ENCODE measurements around the gene ACKR4. TPM values are rescaled to one million over a fixed set of nuclear protein-coding genes. Genes with fewer than 3 reads are reported as not detected.

ACKR4 gene
- total and polyA plus RNA-seq, 2 of the 8 experiments (the other 6 are each of a cell fraction or from before 2014, with no cell fraction given), result not detected

- Histone ChIP-seq H3K36me3 (ENCODE audit: control insufficient read depth in 2 of 4, insufficient read depth in 4 of 4, low read length in 3 of 4) (peaks cover 0 to 2% (median 0%) of the 10 kb centered on the region in 4 experiments; a peak in 2 of 8 replicates), H4K20me1 (replicated peaks in 1 of 2; ENCODE audit: control insufficient read depth in 1 of 2, insufficient read depth in 2 of 2, low read length in 2 of 2) (no peaks in the 10 kb centered on the region), H2AFZ (ENCODE audit: low read length) (no peak overlapping the region), H2AK5ac (ENCODE audit: low read depth, low read length) (no peak overlapping the region), H3K14ac (ENCODE audit: insufficient read length) (no peak overlapping the region), H3K56ac (replicated peaks; ENCODE audit: insufficient read length, low read depth, low read length) (no peak overlapping the region), H4K8ac (ENCODE audit: extremely low read depth, insufficient read depth, low read length) (no peak overlapping the region), H3K23me2 (ENCODE audit: low read depth, low read length) (no peaks in the 10 kb centered on the region), H3K23ac (ENCODE audit: insufficient read length) (no peak overlapping the region), H3K9me3 (ENCODE audit: insufficient read depth in 2 of 2, low read depth in 1 of 2, low read length in 1 of 2) (no peaks in the 10 kb centered on the region; a peak in 1 of 4 replicates), H2BK20ac (ENCODE audit: low read length) (no peak overlapping the region), H3K4me3 (ENCODE audit: extremely low read depth in 1 of 4, insufficient read depth in 2 of 4, low read depth in 3 of 4, low read length in 4 of 4) (no peak overlapping the region), H2BK5ac (ENCODE audit: low read depth, low read length) (no peak overlapping the region), H3K9ac (replicated peaks in 1 of 4; ENCODE audit: extremely low read depth in 1 of 4, low read depth in 3 of 4, low read length in 3 of 4) (no peak overlapping the region), H4K5ac (ENCODE audit: insufficient read length, low read depth, low read length) (no peak overlapping the region), H3K4me2 (ENCODE audit: insufficient read depth in 1 of 2, low read depth in 2 of 2, low read length in 2 of 2) (no peak overlapping the region), H3K79me1 (ENCODE audit: low read depth, low read length) (no peaks in the 10 kb centered on the region), H3K4ac (replicated peaks; ENCODE audit: insufficient read length, low read depth, low read length) (no peak overlapping the region), H2BK120ac (replicated peaks; ENCODE audit: low read depth, low read length) (no peak overlapping the region), H3K27me3 (replicated peaks in 1 of 4; ENCODE audit: control insufficient read depth in 3 of 4, extremely low read depth in 1 of 4, insufficient read depth in 3 of 4, low read length in 3 of 4) (no peaks in the 10 kb centered on the region), H3K79me2 (ENCODE audit: control insufficient read depth in 1 of 2, insufficient read depth in 2 of 2, low read length in 2 of 2) (no peaks in the 10 kb centered on the region), H2BK12ac (ENCODE audit: low read depth, low read length) (no peak overlapping the region), H4K91ac (replicated peaks; ENCODE audit: insufficient read length, low read length) (no peak overlapping the region), H3K18ac (ENCODE audit: extremely low read depth, low read length) (no peak overlapping the region), H3K27ac (ENCODE audit: low read depth, low read length) (no peak overlapping the region), H2BK15ac (ENCODE audit: low read length) (no peak overlapping the region), H3K4me1 (replicated peaks in 1 of 4; ENCODE audit: control insufficient read depth in 3 of 4, insufficient read depth in 4 of 4, low read length in 3 of 4) (no peaks in the 10 kb centered on the region)
- no peak for FAIRE-seq
- no peak for DNase-seq (ENCODE audit: low read depth in 1 of 2, low spot score in 2 of 2)
- CTCF ChIA-PET (ENCODE audit: partially characterized antibody), result interaction anchor here (0.8 kb wide), 1 partner anchor 11 kb away, joined by 3 read pairs; no protein-coding TSS in a partner anchor
- TF ChIP-seq CHD1 (IDR thresholded peaks at IDR 0.05; ENCODE audit: low read depth, low read length) (no peak), YY1 (IDR thresholded peaks at IDR 0.05; ENCODE audit: low read depth, low read length) (no peak), EP300 (IDR thresholded peaks at IDR 0.05; ENCODE audit: borderline replicate concordance in 1 of 2, low read depth in 2 of 2, low read length in 2 of 2) (no peak), SRF (IDR thresholded peaks at IDR 0.05; ENCODE audit: low read depth, low read length) (no peak), KDM4A (IDR thresholded peaks at IDR 0.05; ENCODE audit: low read depth, low read length, severe bottlenecking) (no peak), FOSL1 (IDR thresholded peaks at IDR 0.05; ENCODE audit: insufficient read depth, low read depth, low read length) (no peak), TAF7 (optimal IDR thresholded peaks at IDR 0.05; ENCODE audit: borderline replicate concordance, low read depth, low read length) (no peak), TBP (IDR thresholded peaks at IDR 0.05; ENCODE audit: low read depth, low read length) (no peak), TAF1 (IDR thresholded peaks at IDR 0.05; ENCODE audit: low read depth, low read length) (no peak), CHD2 (IDR thresholded peaks at IDR 0.05; ENCODE audit: low read length) (no peak), JUND (IDR thresholded peaks at IDR 0.05; ENCODE audit: low read length) (no peak), RNF2 (IDR thresholded peaks at IDR 0.05; ENCODE audit: borderline replicate concordance, low read depth, low read length, missing control alignments, poor library complexity, severe bottlenecking) (no peak), TCF12 (IDR thresholded peaks at IDR 0.05; ENCODE audit: low read depth, low read length) (no peak), RAD21 (IDR thresholded peaks at IDR 0.05 in 1 of 2, conservative IDR thresholded peaks at IDR 0.05 in 1 of 2; ENCODE audit: low read depth in 2 of 2, low read length in 2 of 2) (no peak), CREB1 (IDR thresholded peaks at IDR 0.05) (no peak)
- POLR2A ChIA-PET (ENCODE audit: partially characterized antibody), result interaction anchor here (1.0 kb wide), 1 partner anchor 9 kb away, joined by 4 read pairs; no protein-coding TSS in a partner anchor
- 81% methylated on average over 2 of the region's 2 CpGs; no CpG with 5 or more reads in 1 of the 2 experiments for WGBS, 2 experiments (ENCODE audit: extremely low coverage in 1 of 2, insufficient coverage in 1 of 2, insufficient read length in 1 of 2, insufficient replicate concordance in 2 of 2, low coverage in 1 of 2, low lambda C conversion rate in 2 of 2, missing lambda C conversion rate in 1 of 2)
Observed at GRCh38 chr3:132570016-132570415, 27.1 kb upstream of the ACKR4 start.
